GM12801 (cell line): ENCODE data around the gene CCN5.

ENCODE experiments used
- CTCF ChIP-seq: IDR thresholded peaks from one replicate; pipeline ENCODE4 v1.5.1; 2011; ENCODE audit warnings: control low read depth; ENCODE audit not compliant: insufficient read length; ENCODE audit errors: extremely low read depth

The CCN5 gene

DNA sequence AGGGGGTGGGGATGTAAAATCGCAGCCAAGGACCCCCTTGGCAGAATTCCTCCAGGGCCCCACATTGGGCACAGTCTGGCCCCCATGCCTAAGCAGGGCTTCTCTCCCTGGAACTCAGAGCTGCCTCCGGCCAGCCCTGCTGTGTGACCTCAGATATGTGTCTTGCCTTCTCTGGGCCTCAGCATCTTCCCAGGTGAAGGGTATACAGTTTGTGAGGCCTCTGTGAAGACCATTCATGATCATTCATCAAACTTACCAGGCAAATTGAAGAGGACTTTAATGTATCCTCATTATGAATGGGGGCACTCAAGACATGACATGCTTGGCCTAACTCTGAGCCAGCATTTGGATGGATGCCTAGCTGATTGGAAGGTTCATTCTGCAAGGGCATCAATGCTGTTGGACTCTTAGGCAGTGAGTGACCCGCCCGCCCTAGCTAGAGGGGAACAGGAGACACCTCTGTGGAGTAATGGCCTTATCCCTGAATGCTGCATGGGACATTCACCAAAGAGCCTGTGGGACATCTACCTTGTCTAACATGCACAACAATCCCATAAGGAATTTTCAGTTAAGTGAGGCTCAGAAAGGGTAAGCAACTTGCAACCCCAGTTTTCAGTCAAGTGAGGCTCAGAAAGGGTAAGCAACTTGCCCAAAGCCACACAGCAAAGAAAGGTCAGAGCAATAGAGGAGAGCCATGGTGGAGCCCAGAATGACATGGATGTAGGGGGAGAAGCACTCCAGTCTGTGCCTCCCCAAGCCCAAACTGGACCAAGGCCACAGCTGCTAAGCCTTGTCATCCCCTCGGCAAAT, 535 bp downstream of the CCN5 start:
- no peak for TF ChIP-seq CTCF

GRCh38 chr20:44716309-44717106, 1.3 kb downstream of the CCN5 start:
- TF ChIP-seq CTCF, result no peak

- no peak for TF ChIP-seq CTCF
Measured at GRCh38 chr20:44717986-44718385, 2.8 kb downstream of the CCN5 start.

DNA sequence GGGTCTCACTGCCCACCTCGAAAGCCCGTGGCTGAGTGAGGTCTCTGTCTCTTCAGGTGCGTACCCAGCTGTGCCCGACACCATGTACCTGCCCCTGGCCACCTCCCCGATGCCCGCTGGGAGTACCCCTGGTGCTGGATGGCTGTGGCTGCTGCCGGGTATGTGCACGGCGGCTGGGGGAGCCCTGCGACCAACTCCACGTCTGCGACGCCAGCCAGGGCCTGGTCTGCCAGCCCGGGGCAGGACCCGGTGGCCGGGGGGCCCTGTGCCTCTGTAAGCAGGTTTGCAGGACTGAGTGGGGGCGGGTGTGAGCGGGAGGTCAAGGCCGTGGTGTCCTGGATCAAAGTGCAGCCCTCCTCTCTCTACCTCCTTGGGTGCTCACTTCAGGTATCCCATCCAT, 4.7 kb downstream of the CCN5 start:
- TF ChIP-seq CTCF, result no peak

- no peak for TF ChIP-seq CTCF
Measured at GRCh38 chr20:44720621-44720996, 5.4 kb downstream of the CCN5 start.

DNA sequence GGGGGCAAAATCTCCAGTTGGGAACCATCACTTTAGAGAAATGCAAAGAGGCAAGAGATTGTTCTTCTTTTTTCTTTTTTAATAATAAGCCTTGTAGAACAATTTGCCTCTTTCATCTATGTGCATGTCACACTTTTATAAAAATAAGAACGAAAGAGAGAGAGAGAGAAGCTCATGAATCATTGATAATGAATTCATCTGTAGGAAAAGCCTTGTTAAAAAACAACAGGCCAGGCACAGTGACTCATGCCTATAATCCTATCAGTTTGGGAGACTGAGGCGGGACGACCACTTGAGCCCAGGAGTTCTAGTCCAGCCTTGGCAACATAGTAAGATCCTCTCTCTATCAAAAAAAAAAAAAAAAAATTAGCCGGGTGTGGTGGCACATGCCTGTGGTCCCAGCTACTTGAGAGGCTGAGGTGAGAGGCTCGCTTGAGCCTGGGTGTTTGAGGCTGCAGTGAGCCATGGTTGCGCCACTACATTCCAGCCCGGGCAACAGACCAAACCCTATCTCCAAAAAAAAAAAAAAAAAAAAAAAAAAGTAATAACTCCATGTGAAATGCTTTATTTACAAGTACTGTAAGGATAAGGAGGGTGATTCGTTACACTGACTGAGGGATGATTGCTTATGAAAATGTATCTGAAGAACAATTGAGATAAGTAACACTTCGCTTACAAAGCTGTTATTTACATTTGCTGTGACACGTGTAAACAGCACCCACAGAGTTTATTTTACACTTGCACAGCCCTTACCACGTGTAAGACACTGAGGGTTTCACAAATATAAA, 6.0 kb downstream of the CCN5 start:
- no peak for TF ChIP-seq CTCF

GRCh38 chr20:44721785-44722054, 6.6 kb downstream of the CCN5 start:
- no peak for TF ChIP-seq CTCF
